SK-N-SH treated with all-trans-retinoic acid at 6 μM for 48 hours (cell line): ENCODE results near the gene YPEL4.

Experiments used
- ATAC-seq: fragments of 200-7000 bp; cut with Tn5 transposase; 3 replicates; pipeline ENCODE4 v1.9.1; 2020; ENCODE audit warnings: mild to moderate bottlenecking, moderate library complexity
- ARNTL ChIP-seq: fragments of 450-650 bp; formaldehyde crosslinking; IDR thresholded peaks from 2 replicates; pipeline ENCODE4 v1.5.0; 2020; ENCODE audit warnings: low read depth, mild to moderate bottlenecking, moderate library complexity, borderline replicate concordance
- BACH2 ChIP-seq: fragments of 250-450 bp; sonication (Bioruptor Pico); IDR thresholded peaks from 2 replicates; pipeline ENCODE4 v1.9.0; 2021; ENCODE audit warnings: mild to moderate bottlenecking, borderline replicate concordance
- CREB5 ChIP-seq: fragments of 250-450 bp; sonication (Bioruptor Pico); IDR thresholded peaks from 2 replicates; pipeline ENCODE4 v1.5.1; 2020; ENCODE audit warnings: low read depth, mild to moderate bottlenecking, moderate library complexity
- CSDC2 ChIP-seq: fragments of 250-450 bp; sonication (Bioruptor Pico); IDR thresholded peaks from 2 replicates; pipeline ENCODE4 v1.5.0; 2020; ENCODE audit warnings: mild to moderate bottlenecking, moderate library complexity
- CSRNP3 ChIP-seq: fragments of 250-450 bp; sonication (Bioruptor Pico); IDR thresholded peaks from 2 replicates; pipeline ENCODE4 v1.5.1; 2021; ENCODE audit warnings: mild to moderate bottlenecking, moderate library complexity
- ESRRG ChIP-seq: fragments of 250-450 bp; sonication (Bioruptor Pico); IDR thresholded peaks from 2 replicates; pipeline ENCODE4 v1.6.1; 2021; ENCODE audit warnings: mild to moderate bottlenecking
- GLIS3 ChIP-seq: fragments of 250-450 bp; sonication (Bioruptor Pico); IDR thresholded peaks from 2 replicates; pipeline ENCODE4 v1.5.0; 2020; ENCODE audit warnings: mild to moderate bottlenecking, moderate library complexity
- OSR1 ChIP-seq: fragments of 250-450 bp; sonication (Bioruptor Pico); IDR thresholded peaks from 2 replicates; pipeline ENCODE4 v1.8.0; 2022; ENCODE audit warnings: moderate library complexity, mild to moderate bottlenecking, inconsistent platforms
- PATZ1 ChIP-seq: fragments of 250-450 bp; sonication (Bioruptor Pico); IDR thresholded peaks from 2 replicates; pipeline ENCODE4 v1.8.0; 2020; ENCODE audit warnings: mild to moderate bottlenecking, moderate library complexity, borderline replicate concordance
- POU6F1 ChIP-seq: fragments of 250-450 bp; sonication (Bioruptor Pico); IDR thresholded peaks from 2 replicates; pipeline ENCODE4 v1.8.0; 2021; ENCODE audit warnings: low read depth, mild to moderate bottlenecking, moderate library complexity, borderline replicate concordance
- PPARA ChIP-seq: fragments of 250-450 bp; sonication (Bioruptor Pico); IDR thresholded peaks from 2 replicates; pipeline ENCODE4 v1.5.0; 2020; ENCODE audit warnings: mild to moderate bottlenecking, borderline replicate concordance
- SNAI2 ChIP-seq: fragments of 250-450 bp; sonication (Bioruptor Pico); IDR thresholded peaks from 2 replicates; pipeline ENCODE4 v1.5.0; 2020; ENCODE audit warnings: mild to moderate bottlenecking, moderate library complexity
- TOX ChIP-seq: fragments of 250-450 bp; sonication (Bioruptor Pico); IDR thresholded peaks from 2 replicates; pipeline ENCODE4 v1.8.0; 2021; ENCODE audit warnings: mild to moderate bottlenecking, moderate library complexity, borderline replicate concordance
- TSHZ2 ChIP-seq: fragments of 250-450 bp; sonication (Bioruptor Pico); IDR thresholded peaks from 2 replicates; pipeline ENCODE4 v1.5.0; 2020; ENCODE audit warnings: mild to moderate bottlenecking, moderate library complexity
- ZC3H10 ChIP-seq: fragments of 250-450 bp; sonication (Bioruptor Pico); IDR thresholded peaks from 2 replicates; pipeline ENCODE4 v1.5.1; 2021; ENCODE audit warnings: mild to moderate bottlenecking, moderate library complexity
- ZFP3 ChIP-seq: fragments of 250-450 bp; sonication (Bioruptor Pico); IDR thresholded peaks from 2 replicates; pipeline ENCODE4 v1.5.0; 2020; ENCODE audit warnings: mild to moderate bottlenecking, moderate library complexity
- ZFP30 ChIP-seq: fragments of 450-650 bp; formaldehyde crosslinking; IDR thresholded peaks from 2 replicates; pipeline ENCODE4 v1.5.0; 2022; ENCODE audit warnings: mild to moderate bottlenecking, moderate library complexity
- ZNF565 ChIP-seq: fragments of 450-650 bp; formaldehyde crosslinking; conservative IDR thresholded peaks from 2 replicates; pipeline ENCODE4 v1.5.0; 2020; ENCODE audit warnings: low read depth, mild to moderate bottlenecking, moderate library complexity
- ZNF70 ChIP-seq: fragments of 450-650 bp; formaldehyde crosslinking; IDR thresholded peaks from 2 replicates; pipeline ENCODE4 v1.5.0; 2020; ENCODE audit warnings: mild to moderate bottlenecking, moderate library complexity
- ZNF8 ChIP-seq: fragments of 450-650 bp; formaldehyde crosslinking; IDR thresholded peaks from 2 replicates; pipeline ENCODE4 v1.5.0; 2020; ENCODE audit warnings: mild to moderate bottlenecking, moderate library complexity

The YPEL4 gene

GRCh38 chr11:57614234-57614772 is 35.4 kb downstream of the YPEL4 start:
- TF ChIP-seq ESRRG (CRISPR knock-in tag) (no peak), POU6F1 (CRISPR knock-in tag) (no peak), TOX (CRISPR knock-in tag) (no peak), ZFP30 (no peak), CSRNP3 (CRISPR knock-in tag) (no peak), CREB5 (CRISPR knock-in tag) (no peak), ZFP3 (CRISPR knock-in tag) (no peak), OSR1 (CRISPR knock-in tag) (no peak), ZNF70 (CRISPR knock-in tag) (no peak), GLIS3 (CRISPR knock-in tag) (no peak), PPARA (CRISPR knock-in tag) (no peak), ZNF8 (CRISPR knock-in tag) (no peak), CSDC2 (no peak), ZC3H10 (no peak), TSHZ2 (CRISPR knock-in tag) (no peak)
- no peak for ATAC-seq

GRCh38 chr11:57610170-57610569 is 39.5 kb downstream of the YPEL4 start:
- no peak for TF ChIP-seq SNAI2 (CRISPR knock-in tag)
- TF ChIP-seq ARNTL (CRISPR knock-in tag), result no peak
- TF ChIP-seq GLIS3 (CRISPR knock-in tag), result no peak
- TF ChIP-seq CSRNP3 (CRISPR knock-in tag), result no peak
- TF ChIP-seq ESRRG (CRISPR knock-in tag), result no peak
- TF ChIP-seq ZFP3 (CRISPR knock-in tag), result no peak
- no peak for TF ChIP-seq OSR1 (CRISPR knock-in tag)
- no peak for TF ChIP-seq ZNF565 (CRISPR knock-in tag)
- no peak for TF ChIP-seq BACH2 (CRISPR knock-in tag)
- no peak for TF ChIP-seq PATZ1
- no peak for TF ChIP-seq ZC3H10
- no peak for TF ChIP-seq TOX (CRISPR knock-in tag)
- no peak for TF ChIP-seq POU6F1 (CRISPR knock-in tag)
- no peak for TF ChIP-seq ZFP30
- no peak for ATAC-seq
